HepG2 (cell line): Measurements from ENCODE around the gene PLXNA3. TPM values are rescaled to one million over a fixed set of nuclear protein-coding genes. Genes with fewer than 3 reads are reported as not detected.
A peak's percentile ranks its signal among the peaks of the same experiment; 100 is the strongest.

ENCODE experiments used
- GTF3A ChIP-seq: sonication (generic); formaldehyde crosslinking; conservative IDR thresholded peaks from 2 replicates; pipeline ENCODE4 v1.4.0; 2020; ENCODE audit warnings: mild to moderate bottlenecking, missing genetic modification reagents
- NFKB2 ChIP-seq: sonication (generic); formaldehyde crosslinking; IDR thresholded peaks from 2 replicates; pipeline ENCODE4 v1.4.0; 2020; ENCODE audit warnings: missing genetic modification reagents, borderline replicate concordance
- NFYC ChIP-seq: IDR thresholded peaks from 2 replicates; pipeline ENCODE4 v1.6.1; 2016; ENCODE audit warnings: missing genetic modification reagents, missing compliant biosample characterization
- NR2F6 ChIP-seq, 2 experiments: IDR thresholded peaks; 2 replicates each; pipeline ENCODE4 v1.6.1; 2016; ENCODE audit warnings: antibody characterized with exemption in 1 of 2, mild to moderate bottlenecking in 1 of 2
- PBX2 ChIP-seq: IDR thresholded peaks from 2 replicates; pipeline ENCODE4 v1.6.1; 2016; ENCODE audit warnings: control low read depth
- RFX5 ChIP-seq: IDR thresholded peaks from 2 replicates; pipeline ENCODE4 v1.6.1; 2011; ENCODE audit warnings: low read depth, low read length, improper control_type of control experiment
- THRA ChIP-seq: sonication (generic); formaldehyde crosslinking; IDR thresholded peaks from 2 replicates; pipeline ENCODE4 v1.4.0; 2020; ENCODE audit warnings: missing genetic modification reagents, borderline replicate concordance
- ZBTB40 ChIP-seq, 2 experiments: fragments of 450-650 bp in 1 of 2; sonication (generic) in 1 of 2; formaldehyde crosslinking in 1 of 2; IDR thresholded peaks; 2 replicates each; pipeline versions ENCODE4 v1.6.1 to v1.8.0; 2016 to 2022; ENCODE audit warnings: antibody characterized with exemption in 1 of 2, mild to moderate bottlenecking in 1 of 2, missing genetic modification reagents in 1 of 2
- ZNF263 ChIP-seq: sonication (generic); formaldehyde crosslinking; IDR thresholded peaks from 2 replicates; pipeline ENCODE4 v1.4.0; 2020; ENCODE audit warnings: missing genetic modification reagents
- ZNF292 ChIP-seq: sonication (generic); formaldehyde crosslinking; IDR thresholded peaks from 2 replicates; pipeline ENCODE4 v1.8.1; 2022; ENCODE audit warnings: mild to moderate bottlenecking, low read depth, missing genetic modification reagents, borderline replicate concordance
- ZNF337 ChIP-seq: sonication (generic); formaldehyde crosslinking; IDR thresholded peaks from 2 replicates; pipeline ENCODE4 v1.5.1; 2020; ENCODE audit warnings: missing genetic modification reagents, low read depth, mild to moderate bottlenecking, borderline replicate concordance
- ZNF678 ChIP-seq: sonication (generic); formaldehyde crosslinking; IDR thresholded peaks from 2 replicates; pipeline ENCODE4 v1.4.0; 2020; ENCODE audit warnings: mild to moderate bottlenecking, missing genetic modification reagents
- ZNF709 ChIP-seq: sonication (generic); formaldehyde crosslinking; IDR thresholded peaks from 2 replicates; pipeline ENCODE4 v1.5.0; 2020; ENCODE audit warnings: mild to moderate bottlenecking, missing genetic modification reagents
- ZNF710 ChIP-seq: sonication (generic); formaldehyde crosslinking; IDR thresholded peaks from 2 replicates; pipeline ENCODE4 v1.5.0; 2020; ENCODE audit warnings: mild to moderate bottlenecking, missing genetic modification reagents, borderline replicate concordance
- polyA plus RNA-seq, 8 experiments: library from polyadenylated mRNA; depleted of rRNA in 3 of 8; stranded (reverse) in 7 of 8; unstranded in 1 of 8; fragments of >200 nt; fragmentation: Illumina TruSeq in 4 of 8; extraction: Trizol in 4 of 8; gene quantifications; 2 replicates each; pipeline versions ENCODE4 v1.2.1 to v1.2.3, GENCODE V29; 2011 to 2016; ENCODE audit warnings: low read depth in 4 of 8, missing spikeins in 1 of 8, mixed read lengths in 1 of 8; ENCODE audit not compliant: insufficient read depth in 1 of 8
- total RNA-seq, 5 experiments: library from RNA; depleted of rRNA; stranded (reverse); fragments of >200 nt; fragmentation: Illumina TruSeq; extraction: Trizol; gene quantifications; 2 replicates each; pipeline ENCODE4 v1.2.3, GENCODE V29; 2016; ENCODE audit warnings: low read depth in 1 of 5

PLXNA3 gene
- total and polyA plus RNA-seq, 2 of the 13 experiments (the other 11 are each of a cell fraction or from before 2014, with no cell fraction given), result 5.8 to 20.6 TPM

GRCh38 chrX:154428176-154429171 lies 29.6 kb upstream of the PLXNA3 start, which contains the start of gene ATP6AP1 (continued):
- no peak for TF ChIP-seq ZBTB40 (IDR thresholded peaks at IDR 0.05)
- no peak for TF ChIP-seq ZBTB40 (CRISPR knock-in tag; IDR thresholded peaks at IDR 0.05)
- no peak for TF ChIP-seq NR2F6 (IDR thresholded peaks at IDR 0.05)
- no peak for TF ChIP-seq NR2F6 (CRISPR knock-in tag; IDR thresholded peaks at IDR 0.05)
- no peak for TF ChIP-seq NFKB2
- TF ChIP-seq NFYC (CRISPR knock-in tag), result peak; percentile 97
- peak; percentile 65 for TF ChIP-seq RFX5
- TF ChIP-seq ZNF678 (CRISPR knock-in tag), result no peak
- no peak for TF ChIP-seq THRA (CRISPR knock-in tag)
- no peak for TF ChIP-seq ZNF709 (CRISPR knock-in tag)
- no peak for TF ChIP-seq ZNF292 (CRISPR knock-in tag)
- no peak for TF ChIP-seq ZNF263 (CRISPR knock-in tag)
- TF ChIP-seq ZNF337 (CRISPR knock-in tag), result no peak
- TF ChIP-seq PBX2 (CRISPR knock-in tag), result peak; percentile 96
- TF ChIP-seq GTF3A (CRISPR knock-in tag), result no peak
- no peak for TF ChIP-seq ZNF710 (CRISPR knock-in tag)
